Body of pancreas (tissue), 4 donors: ENCODE results near the gene AFF2. TPM values are rescaled to one million over a fixed set of nuclear protein-coding genes. Genes with fewer than 3 reads are reported as not detected.

ENCODE experiments used
- ATAC-seq: fragments of 150-250 bp; one replicate; pipeline ENCODE4 v1.9.1; 2016
- DNase-seq, 4 donors: peaks; one replicate each; pipeline ENCODE4 v3.0.0-alpha.2; 2019
- H3K27ac ChIP-seq, 4 donors: fragments of 200-600 bp; sonication (generic); 1 replicate in 3 of 4; 2 replicates in 1 of 4; pipeline versions ENCODE4 v1.5.1 to v1.6.1; 2016 to 2019; ENCODE audit warnings: mild to moderate bottlenecking in 1 of 4, mixed read lengths in 1 of 4, moderate library complexity in 1 of 4
- H3K27me3 ChIP-seq, 2 donors: fragments of 200-600 bp; sonication (generic); one replicate each; pipeline ENCODE4 v1.6.0; 2016; ENCODE audit warnings: mild to moderate bottlenecking in 1 of 2
- H3K36me3 ChIP-seq, 2 donors: fragments of 200-600 bp; sonication (generic); replicated peaks in 1 of 2; 2 replicates each; pipeline ENCODE4 v1.5.1; 2016; ENCODE audit warnings: low read depth in 2 of 2; ENCODE audit not compliant: insufficient read depth in 1 of 2
- H3K4me1 ChIP-seq: fragments of 200-600 bp; sonication (generic); one replicate; pipeline ENCODE4 v1.6.0; 2016
- H3K4me3 ChIP-seq, 2 donors: fragments of 200-600 bp; sonication (generic); 1 replicate in 1 of 2; 2 replicates in 1 of 2; pipeline ENCODE4 v1.5.1; 2016 to 2019
- H3K9me3 ChIP-seq, 3 donors: fragments of 200-600 bp; sonication (generic); 1 replicate in 2 of 3; 2 replicates in 1 of 3; pipeline ENCODE4 v1.5.1; 2016
- POLR2A ChIP-seq, 3 donors: fragments of 450-650 bp; IDR thresholded peaks; one replicate each; pipeline ENCODE4 v1.6.1; 2016; ENCODE audit warnings: antibody characterized with exemption in 3 of 3, mild to moderate bottlenecking in 2 of 3
- WGBS, 2 donors: methylation state at CpG; one replicate each; pipeline ENCODE4 v1.1.5; 2017; 5-methylcytosine and 5-hydroxymethylcytosine counted together
- intact Hi-C: fragments of 100-400 bp; cut with DNase I; formaldehyde crosslinking; loops from one replicate; pipeline ENCODE4 v1.15.1; 2023
- total RNA-seq, 2 donors: library from RNA; depleted of rRNA; stranded (reverse); fragments of >200 nt; gene quantifications; one replicate each; pipeline ENCODE4 v1.1.0, GENCODE V29; 2016
- TF ChIP-seq, protein P1 (sequence below), 7 experiments: fragments of 450-650 bp in 4 of 7; fragments of 200-600 bp in 3 of 7; sonication (generic) in 3 of 7; IDR thresholded peaks; one replicate each; pipeline ENCODE4 v1.5.1; 2016 to 2019; ENCODE audit warnings: antibody characterized with exemption in 7 of 7

AFF2 gene
- total RNA-seq, 2 donors from 2014 or later: 0.99 to 2.1 TPM

GRCh38 chrX:148960060-148960459 lies 459.6 kb downstream of the AFF2 start:
- no peak overlapping the region for H3K4me3 ChIP-seq
- TF ChIP-seq, protein P1, sequence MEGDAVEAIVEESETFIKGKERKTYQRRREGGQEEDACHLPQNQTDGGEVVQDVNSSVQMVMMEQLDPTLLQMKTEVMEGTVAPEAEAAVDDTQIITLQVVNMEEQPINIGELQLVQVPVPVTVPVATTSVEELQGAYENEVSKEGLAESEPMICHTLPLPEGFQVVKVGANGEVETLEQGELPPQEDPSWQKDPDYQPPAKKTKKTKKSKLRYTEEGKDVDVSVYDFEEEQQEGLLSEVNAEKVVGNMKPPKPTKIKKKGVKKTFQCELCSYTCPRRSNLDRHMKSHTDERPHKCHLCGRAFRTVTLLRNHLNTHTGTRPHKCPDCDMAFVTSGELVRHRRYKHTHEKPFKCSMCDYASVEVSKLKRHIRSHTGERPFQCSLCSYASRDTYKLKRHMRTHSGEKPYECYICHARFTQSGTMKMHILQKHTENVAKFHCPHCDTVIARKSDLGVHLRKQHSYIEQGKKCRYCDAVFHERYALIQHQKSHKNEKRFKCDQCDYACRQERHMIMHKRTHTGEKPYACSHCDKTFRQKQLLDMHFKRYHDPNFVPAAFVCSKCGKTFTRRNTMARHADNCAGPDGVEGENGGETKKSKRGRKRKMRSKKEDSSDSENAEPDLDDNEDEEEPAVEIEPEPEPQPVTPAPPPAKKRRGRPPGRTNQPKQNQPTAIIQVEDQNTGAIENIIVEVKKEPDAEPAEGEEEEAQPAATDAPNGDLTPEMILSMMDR (IDR thresholded peaks at IDR 0.05): no peak
- TF ChIP-seq POLR2A (IDR thresholded peaks at IDR 0.05): no peak
- no peaks in the 10 kb centered on the region for H3K4me1 ChIP-seq
- H3K36me3 ChIP-seq: no peaks in the 10 kb centered on the region
- WGBS, 2 donors: 67% methylated on average over 1 of the region's 1 CpG; no CpG with 5 or more reads in 1 of the 2 donors
- ATAC-seq (no peak), DNase-seq (no peak)
- no peaks in the 10 kb centered on the region for H3K9me3 ChIP-seq
- H3K27me3 ChIP-seq: no peaks in the 10 kb centered on the region
- intact Hi-C loops: no loop called here
- no peak overlapping the region for H3K27ac ChIP-seq

GRCh38 chrX:148961985-148962384 lies 461.6 kb downstream of the AFF2 start:
- no peaks in the 10 kb centered on the region for H3K36me3 ChIP-seq
- no peak for TF ChIP-seq POLR2A (IDR thresholded peaks at IDR 0.05)
- TF ChIP-seq, protein P1 (IDR thresholded peaks at IDR 0.05): no peak
- H3K4me3 ChIP-seq: no peak overlapping the region
- H3K27ac ChIP-seq: no peak overlapping the region
- no peaks in the 10 kb centered on the region for H3K4me1 ChIP-seq
- no peaks in the 10 kb centered on the region for H3K27me3 ChIP-seq
- no peak for ATAC-seq
- H3K9me3 ChIP-seq: no peaks in the 10 kb centered on the region
- 72 to 77% methylated on average over 4 of the region's 4 CpGs for WGBS, 2 donors
- DNase-seq: no peak
- intact Hi-C loops: no loop called here

GRCh38 chrX:148976571-148977400 lies 476.4 kb downstream of the AFF2 start:
- H3K36me3 ChIP-seq: no peaks in the 10 kb centered on the region
- H3K9me3 ChIP-seq: no peaks in the 10 kb centered on the region
- DNase-seq (no peak), ATAC-seq (no peak)
- no peak overlapping the region for H3K4me3 ChIP-seq
- no peak overlapping the region for H3K27ac ChIP-seq
- H3K4me1 ChIP-seq: no peaks in the 10 kb centered on the region
- TF ChIP-seq POLR2A (IDR thresholded peaks at IDR 0.05): no peak
- TF ChIP-seq, protein P1 (IDR thresholded peaks at IDR 0.05): no peak
- intact Hi-C loops: no loop called here
- no peaks in the 10 kb centered on the region for H3K27me3 ChIP-seq
- 33 to 43% methylated on average over 8 of the region's 8 CpGs for WGBS, 2 donors

DNA sequence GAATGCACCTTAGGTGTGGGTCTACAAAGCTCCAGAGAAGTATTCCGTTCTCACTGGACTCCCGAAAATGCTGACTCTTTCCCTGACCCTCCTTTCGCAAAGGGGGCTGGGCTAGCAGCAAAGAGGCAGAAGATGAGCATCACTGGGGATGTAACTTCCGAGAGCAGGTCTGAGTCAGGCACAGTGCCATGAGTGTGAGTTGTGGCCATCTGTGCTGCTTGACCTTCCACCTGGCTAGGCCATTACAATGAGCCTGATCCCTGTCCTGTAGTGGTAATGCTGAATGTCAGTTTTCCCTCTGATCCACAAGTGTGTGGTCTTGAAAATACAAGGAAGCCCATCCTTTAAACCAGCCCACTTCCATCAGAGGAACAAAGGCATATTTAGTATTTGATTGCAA lies 479.4 kb downstream of the AFF2 start:
- DNase-seq: no peak
- intact Hi-C loops: no loop called here
- no peaks in the 10 kb centered on the region for H3K27me3 ChIP-seq
- no peaks in the 10 kb centered on the region for H3K4me1 ChIP-seq
- TF ChIP-seq POLR2A (IDR thresholded peaks at IDR 0.05): no peak
- TF ChIP-seq, protein P1 (IDR thresholded peaks at IDR 0.05): no peak
- H3K27ac ChIP-seq: no peak overlapping the region
- no peaks in the 10 kb centered on the region for H3K9me3 ChIP-seq
- no peak for ATAC-seq
- no peak overlapping the region for H3K4me3 ChIP-seq
- no peaks in the 10 kb centered on the region for H3K36me3 ChIP-seq
- WGBS, 2 donors: 81 to 90% methylated on average over 4 of the region's 4 CpGs

- no peaks in the 10 kb centered on the region for H3K9me3 ChIP-seq
- TF ChIP-seq, protein P1 (IDR thresholded peaks at IDR 0.05): no peak
- no peak for TF ChIP-seq POLR2A (IDR thresholded peaks at IDR 0.05)
- H3K4me3 ChIP-seq: no peak overlapping the region
- no peak overlapping the region for H3K27ac ChIP-seq
- ATAC-seq: no peak
- no peaks in the 10 kb centered on the region for H3K36me3 ChIP-seq
- intact Hi-C loops: no loop called here
- no peak for DNase-seq
- 56 to 68% methylated on average over 2 of the region's 2 CpGs for WGBS, 2 donors
- H3K27me3 ChIP-seq: no peaks in the 10 kb centered on the region
- no peaks in the 10 kb centered on the region for H3K4me1 ChIP-seq
Observed at GRCh38 chrX:148984238-148984637, 483.8 kb downstream of the AFF2 start.
